AG09309 (cell line): ENCODE measurements around the gene NKPD1.
A peak's percentile ranks its signal among the peaks of the same experiment; 100 is the strongest.

Experiments
- DNase-seq: peaks from one replicate; pipeline ENCODE4 v3.0.0-alpha.2; 2010; ENCODE audit warnings: low read depth
- H3K4me3 ChIP-seq: 2 replicates; pipeline ENCODE4 v1.5.1; 2011; ENCODE audit warnings: mild to moderate bottlenecking, low read depth, low read length, moderate library complexity; ENCODE audit not compliant: control insufficient read depth
- CTCF ChIP-seq: IDR thresholded peaks from 2 replicates; pipeline ENCODE4 v1.5.1; 2011; ENCODE audit warnings: mild to moderate bottlenecking, low read depth, low read length, inconsistent platforms; ENCODE audit not compliant: insufficient read depth, control insufficient read depth; ENCODE audit errors: missing control alignments

NKPD1 gene

GRCh38 chr19:45159971-45160324 is 834 bp downstream of the NKPD1 start:
- H3K4me3 ChIP-seq: no peak overlapping the region
- no peak for DNase-seq
- no peak for TF ChIP-seq CTCF

- TF ChIP-seq CTCF: no peak
- DNase-seq: no peak
- H3K4me3 ChIP-seq: no peak overlapping the region
Observed at GRCh38 chr19:45159210-45159970, 1.4 kb downstream of the NKPD1 start.

GRCh38 chr19:45158503-45159209 is 2.1 kb downstream of the NKPD1 start:
- no peak for TF ChIP-seq CTCF
- no peak overlapping the region for H3K4me3 ChIP-seq

GRCh38 chr19:45156751-45157150 is 4.0 kb downstream of the NKPD1 start:
- no peak overlapping the region for H3K4me3 ChIP-seq
- no peak for TF ChIP-seq CTCF
- DNase-seq: no peak

More at GRCh38 chr19:45158503-45159209, 2.1 kb downstream of the NKPD1 start:
- DNase-seq: no peak

GRCh38 chr19:45156011-45156630 is 4.7 kb downstream of the NKPD1 start:
- TF ChIP-seq CTCF: no peak
- no peak for DNase-seq
- H3K4me3 ChIP-seq: no peak overlapping the region

- peak; percentile 33 for DNase-seq
- TF ChIP-seq CTCF: peak; percentile 24
- no peak overlapping the region for H3K4me3 ChIP-seq
Observed at GRCh38 chr19:45154064-45154827, 6.5 kb downstream of the NKPD1 start.
